ENCODE measurements around the gene HIP1R. TPM values are rescaled to one million over a fixed set of nuclear protein-coding genes. Genes with fewer than 3 reads are reported as not detected.
A peak's percentile ranks its signal among the peaks of the same experiment; 100 is the strongest.
"Not testable (repeated sequence)": the region's sequence is repeated elsewhere in the genome, so short reads cannot be mapped to it uniquely, and the experiment has no call there.

HIP1R gene
- polyA plus RNA-seq, 12 donors = 5.2 to 30.0 (median 6.6) TPM; not detected in 1

DNA sequence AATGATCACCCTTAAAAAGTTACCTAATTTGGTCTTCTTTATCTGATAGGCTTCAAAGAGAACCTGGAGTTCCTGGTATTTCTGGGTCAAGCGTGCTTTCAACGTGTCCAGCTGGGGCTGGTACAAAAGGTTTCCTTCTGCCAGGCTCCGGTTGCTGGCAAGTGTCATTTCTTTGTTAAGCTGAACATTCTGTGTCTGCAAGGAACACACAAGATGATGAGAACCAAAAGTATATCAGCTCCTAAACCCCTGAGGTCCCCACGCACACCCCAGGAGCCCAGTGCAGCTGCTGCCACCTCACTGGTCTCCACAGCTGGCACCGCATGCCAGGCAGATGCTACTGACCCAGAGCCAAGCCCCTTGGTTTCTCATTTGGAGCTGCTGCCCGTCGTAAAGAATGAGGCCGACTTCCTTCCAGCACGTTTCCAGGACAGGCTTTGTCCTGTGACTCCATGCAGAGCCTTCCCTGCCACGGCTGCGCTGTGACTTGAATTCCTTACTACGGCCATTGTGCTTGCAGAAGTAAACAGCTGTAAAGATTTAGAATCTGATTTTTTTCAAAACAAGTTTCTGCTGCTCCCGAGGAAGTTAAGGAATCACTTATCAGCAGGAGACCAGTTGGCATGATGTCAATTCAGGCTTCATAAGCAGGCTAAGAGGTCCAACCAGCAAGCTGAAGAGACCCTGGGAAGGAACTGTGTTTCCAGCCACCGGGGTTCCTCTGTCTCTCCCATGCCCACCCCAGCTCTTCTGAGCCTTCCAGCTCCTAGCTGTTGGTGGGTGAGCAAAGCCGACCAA lies 35.8 kb downstream of the HIP1R start:
- DNase-seq = no peak

GRCh38 chr12:122871851-122872780 lies 36.9 kb downstream of the HIP1R start:
- peak; percentile 70 for DNase-seq

- DNase-seq = no peak
Measured at GRCh38 chr12:122872815-122873361, 37.6 kb downstream of the HIP1R start.

DNA sequence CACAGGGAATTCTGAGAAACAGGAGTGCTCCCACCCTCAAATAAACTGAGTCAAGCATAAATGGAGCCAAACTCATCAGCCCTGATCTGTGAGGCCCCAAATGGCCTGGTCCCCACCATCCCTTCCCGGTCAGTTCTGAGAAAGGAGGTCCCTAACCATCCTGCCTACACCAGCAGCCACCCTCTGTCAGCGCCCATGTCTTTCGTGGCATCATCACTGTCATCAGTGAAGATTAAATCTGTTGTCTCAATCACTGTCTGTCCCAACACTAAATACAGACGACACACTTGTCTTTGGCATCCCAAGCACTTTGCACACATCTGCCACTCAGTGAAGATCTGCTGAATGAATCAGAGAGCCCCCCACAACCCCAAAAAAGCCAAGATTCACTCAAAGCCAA lies 38.3 kb downstream of the HIP1R start:
- DNase-seq = no peak

GRCh38 chr12:122874081-122874480 lies 38.8 kb downstream of the HIP1R start:
- no peak for DNase-seq

- no peak for DNase-seq
Measured at GRCh38 chr12:122875590-122876220, 40.4 kb downstream of the HIP1R start.

GRCh38 chr12:122876281-122876680 lies 41.0 kb downstream of the HIP1R start:
- DNase-seq = not testable (repeated sequence)

- DNase-seq = no peak
Measured at GRCh38 chr12:122876731-122877130, 41.5 kb downstream of the HIP1R start.

DNA sequence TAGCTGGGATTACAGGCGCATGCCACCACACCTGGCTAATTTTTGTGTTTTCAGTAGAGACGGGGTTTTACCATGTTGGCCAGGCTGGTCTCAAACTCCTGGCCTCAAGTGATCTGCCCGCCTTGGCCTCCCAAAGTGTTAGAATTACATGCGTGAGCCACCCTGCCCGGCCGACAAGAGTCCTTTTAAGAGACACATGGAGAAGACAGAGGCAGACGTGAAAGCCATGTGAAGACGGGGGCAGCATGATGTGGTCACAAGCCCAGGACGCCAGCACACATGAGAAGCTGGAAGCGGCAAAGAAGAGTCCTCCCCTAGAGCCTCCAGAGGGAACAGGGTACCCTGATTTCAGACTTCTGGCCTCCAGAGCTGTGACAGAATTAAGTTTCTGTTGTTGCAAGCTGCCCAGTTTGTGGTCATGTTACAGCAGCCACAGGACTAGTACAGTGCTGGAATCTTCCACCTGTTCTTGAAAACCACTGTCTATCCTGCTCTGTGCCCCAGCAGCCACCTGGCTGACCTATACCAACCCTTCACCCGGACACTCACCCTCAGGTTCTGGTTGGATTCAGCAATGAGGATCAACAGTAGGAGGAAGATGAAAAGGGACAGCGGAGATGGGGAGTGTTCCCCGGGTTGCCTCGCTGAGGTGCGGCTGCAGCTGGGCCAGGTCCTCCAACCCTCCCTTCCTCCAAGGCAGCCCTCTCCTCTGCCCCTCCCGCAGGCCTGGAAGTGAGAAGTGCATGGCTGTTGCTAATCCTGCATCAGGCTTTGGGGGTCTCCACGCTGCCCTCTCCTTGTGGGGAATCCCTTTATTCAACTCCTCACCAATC lies 43.7 kb downstream of the HIP1R start:
- no peak for DNase-seq

GRCh38 chr12:122880155-122880667 lies 45.0 kb downstream of the HIP1R start:
- no peak for DNase-seq

- no peak for DNase-seq
Measured at GRCh38 chr12:122880668-122881067, 45.4 kb downstream of the HIP1R start.

DNA sequence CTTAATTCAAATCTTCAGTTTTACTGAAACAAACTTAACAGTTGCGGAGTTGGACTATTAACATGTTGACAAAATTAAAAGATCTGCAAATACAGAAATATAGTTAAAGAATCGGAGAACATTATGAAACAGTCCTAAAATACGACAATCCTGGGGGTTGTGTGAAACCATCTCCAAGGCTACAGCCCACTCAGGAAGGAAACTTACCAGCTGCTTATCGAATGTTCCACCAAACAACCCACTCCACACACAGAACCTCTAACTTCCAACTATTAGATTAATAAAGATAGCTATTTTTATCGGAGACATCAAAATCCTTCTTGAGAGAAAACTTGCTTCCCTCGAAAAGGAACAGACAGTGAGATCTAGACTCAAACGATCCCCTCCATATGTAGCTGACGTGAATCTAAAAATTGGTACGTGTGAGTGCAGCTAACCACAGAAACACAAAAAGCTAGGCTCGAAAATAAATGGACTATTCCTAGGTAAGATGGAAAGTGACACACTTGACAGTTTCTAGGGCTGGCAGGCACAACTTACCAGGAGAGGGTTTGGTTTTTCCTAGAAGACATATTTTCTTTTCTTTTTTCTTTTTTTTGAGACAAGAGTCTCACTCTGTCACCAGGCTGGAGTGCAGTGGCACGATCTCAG lies 47.8 kb downstream of the HIP1R start:
- no peak for DNase-seq

GRCh38 chr12:122884091-122884826 lies 49.0 kb downstream of the HIP1R start:
- no peak for DNase-seq

DNA sequence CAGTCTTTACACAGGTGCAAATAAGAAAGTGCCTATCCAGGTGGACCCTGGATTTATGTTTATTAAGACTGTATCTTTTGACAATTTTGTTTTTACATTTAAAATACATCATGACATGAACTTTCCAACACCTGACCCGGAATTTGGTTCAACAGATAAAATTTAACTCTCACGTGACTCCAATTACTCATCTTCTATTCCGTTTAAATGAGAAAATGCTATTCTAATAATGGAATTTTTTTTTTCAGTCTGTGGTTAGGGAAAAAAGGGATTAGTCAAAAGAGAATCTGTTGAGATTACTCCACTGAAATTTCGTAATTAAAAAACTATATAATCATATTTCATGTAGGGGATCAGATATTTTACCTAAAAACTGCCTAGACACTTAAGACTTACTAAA lies 49.6 kb downstream of the HIP1R start:
- no peak for DNase-seq

DNA sequence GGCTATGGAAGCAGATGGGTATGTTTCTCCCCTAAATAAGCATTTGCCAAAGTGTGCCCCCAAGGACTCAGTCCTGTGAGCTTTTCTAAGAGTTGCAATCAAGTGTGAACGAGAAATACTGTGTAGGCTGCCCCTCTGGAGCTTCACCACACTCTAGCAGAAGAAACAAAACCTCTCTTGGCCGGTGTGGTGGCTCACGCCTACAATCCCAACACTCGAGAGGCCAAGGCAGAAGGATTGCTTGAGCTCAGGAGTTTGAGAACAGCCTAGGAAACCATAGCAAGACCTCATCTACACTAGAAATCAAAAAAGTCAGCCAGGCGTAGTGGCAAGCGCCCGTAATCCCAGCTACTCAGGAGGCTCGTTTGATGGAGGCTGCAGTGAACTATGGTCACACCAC lies 50.9 kb downstream of the HIP1R start:
- DNase-seq = no peak

- DNase-seq = no peak
Measured at GRCh38 chr12:122886851-122887818, 51.9 kb downstream of the HIP1R start.

- DNase-seq = no peak
Measured at GRCh38 chr12:122887819-122888212, 52.6 kb downstream of the HIP1R start.

DNA sequence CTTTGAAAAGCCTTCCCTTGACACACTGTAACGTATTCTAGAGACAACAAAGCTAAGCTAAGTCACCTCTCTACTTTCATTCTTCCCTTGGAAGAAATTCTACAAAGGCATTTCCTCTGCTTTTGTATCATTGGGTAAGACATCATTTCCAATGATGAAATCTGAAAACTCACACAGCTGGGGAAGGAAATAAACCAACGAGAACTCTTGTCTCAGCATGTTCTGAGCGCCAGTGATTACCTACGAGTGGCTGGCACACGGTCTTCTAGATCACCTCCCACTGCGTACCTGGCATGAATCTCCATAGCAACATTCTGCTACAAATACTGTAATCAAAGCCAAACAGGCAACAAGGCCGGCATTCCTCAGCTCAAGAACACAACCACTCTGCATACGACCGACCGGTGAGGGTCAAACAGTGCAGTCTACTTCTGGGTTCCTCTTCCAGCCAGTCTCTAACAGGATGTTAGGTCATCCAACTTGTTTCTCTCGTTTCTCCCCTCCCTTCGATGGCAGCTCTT lies 53.0 kb downstream of the HIP1R start:
- DNase-seq = no peak
